Fibroblast of lung (primary cell): ENCODE data around the gene URB2. TPM values are rescaled to one million over a fixed set of nuclear protein-coding genes. Genes with fewer than 3 reads are reported as not detected.

Experiments
- DNase-seq, 2 donors: peaks; one replicate each; pipeline versions ENCODE4 v3.0.0 to v3.0.0-alpha.2; 2010; ENCODE audit warnings: low read depth in 2 of 2
- H2AFZ ChIP-seq: 2 replicates; pipeline ENCODE4 v1.5.1; 2012; ENCODE audit warnings: low read length, control low read depth, inconsistent platforms
- H3K27ac ChIP-seq: 2 replicates; pipeline ENCODE4 v1.5.1; 2011; ENCODE audit warnings: low read length, control low read depth; ENCODE audit not compliant: insufficient read depth
- H3K27me3 ChIP-seq: 2 replicates; pipeline ENCODE4 v1.5.1; 2011; ENCODE audit warnings: mild to moderate bottlenecking, low read length; ENCODE audit not compliant: control insufficient read depth, insufficient read depth
- H3K36me3 ChIP-seq: 2 replicates; pipeline ENCODE4 v1.5.1; 2011; ENCODE audit warnings: low read length; ENCODE audit not compliant: control insufficient read depth, insufficient read depth
- H3K4me1 ChIP-seq: 2 replicates; pipeline ENCODE4 v1.5.1; 2011; ENCODE audit warnings: low read length; ENCODE audit not compliant: control insufficient read depth, insufficient read depth; ENCODE audit errors: extremely low read depth
- H3K4me2 ChIP-seq: 2 replicates; pipeline ENCODE4 v1.5.1; 2011; ENCODE audit warnings: low read length, control low read depth; ENCODE audit not compliant: insufficient read depth; ENCODE audit errors: extremely low read depth
- H3K4me3 ChIP-seq, 4 experiments: fragments of 200-600 bp in 1 of 4; sonication (generic) in 1 of 4; replicated peaks in 1 of 4; 2 replicates each; pipeline ENCODE4 v1.5.1; 2011 to 2016; ENCODE audit warnings: low read length in 4 of 4, low read depth in 3 of 4, mild to moderate bottlenecking in 3 of 4, control low read depth in 2 of 4, inconsistent platforms in 1 of 4, mixed read lengths in 1 of 4; ENCODE audit not compliant: insufficient read depth in 1 of 4; ENCODE audit errors: control extremely low read depth in 1 of 4
- H3K79me2 ChIP-seq: 2 replicates; pipeline ENCODE4 v1.5.1; 2012; ENCODE audit warnings: mild to moderate bottlenecking, low read length, inconsistent platforms; ENCODE audit not compliant: control insufficient read depth, insufficient read depth
- H3K9ac ChIP-seq: 2 replicates; pipeline ENCODE4 v1.5.1; 2011; ENCODE audit warnings: mild to moderate bottlenecking, low read length, control low read depth; ENCODE audit not compliant: insufficient read depth
- H3K9me3 ChIP-seq: 2 replicates; pipeline ENCODE4 v1.5.1; 2012; ENCODE audit warnings: low read depth, low read length; ENCODE audit not compliant: control insufficient read depth, insufficient read depth
- H4K20me1 ChIP-seq: 2 replicates; pipeline ENCODE4 v1.5.1; 2011; ENCODE audit warnings: low read length; ENCODE audit not compliant: control insufficient read depth, insufficient read depth; ENCODE audit errors: extremely low read depth
- EZH2 ChIP-seq: IDR thresholded peaks from 2 replicates; pipeline ENCODE4 v1.5.1; 2012; ENCODE audit warnings: low read length, control low read depth, mild to moderate bottlenecking; ENCODE audit errors: missing control alignments
- polyA plus RNA-seq, 2 donors: library from polyadenylated mRNA; depleted of rRNA in 1 of 2; stranded (reverse) in 1 of 2; unstranded in 1 of 2; fragments of >200 nt; gene quantifications; 2 replicates each; pipeline ENCODE4 v1.2.1, GENCODE V29; 2011 to 2012; ENCODE audit warnings: missing spikeins in 1 of 2
- total RNA-seq: library from RNA; depleted of rRNA; stranded (reverse); fragments of >200 nt; gene quantifications from 2 replicates; pipeline ENCODE4 v1.2.1, GENCODE V29; 2014
- TF ChIP-seq, protein P1 (sequence below), 2 donors: IDR thresholded peaks in 1 of 2; conservative IDR thresholded peaks in 1 of 2; 1 replicate in 1 of 2; 2 replicates in 1 of 2; pipeline ENCODE4 v1.5.1; 2011 to 2012; ENCODE audit warnings: low read length in 2 of 2, control low read depth in 1 of 2, inconsistent platforms in 1 of 2, low read depth in 1 of 2, mild to moderate bottlenecking in 1 of 2

URB2 gene
- total and polyA plus RNA-seq, 2 donors (not counting 1 experiment from before 2014, with no cell fraction given) = 5.2 to 8.8 TPM

DNA sequence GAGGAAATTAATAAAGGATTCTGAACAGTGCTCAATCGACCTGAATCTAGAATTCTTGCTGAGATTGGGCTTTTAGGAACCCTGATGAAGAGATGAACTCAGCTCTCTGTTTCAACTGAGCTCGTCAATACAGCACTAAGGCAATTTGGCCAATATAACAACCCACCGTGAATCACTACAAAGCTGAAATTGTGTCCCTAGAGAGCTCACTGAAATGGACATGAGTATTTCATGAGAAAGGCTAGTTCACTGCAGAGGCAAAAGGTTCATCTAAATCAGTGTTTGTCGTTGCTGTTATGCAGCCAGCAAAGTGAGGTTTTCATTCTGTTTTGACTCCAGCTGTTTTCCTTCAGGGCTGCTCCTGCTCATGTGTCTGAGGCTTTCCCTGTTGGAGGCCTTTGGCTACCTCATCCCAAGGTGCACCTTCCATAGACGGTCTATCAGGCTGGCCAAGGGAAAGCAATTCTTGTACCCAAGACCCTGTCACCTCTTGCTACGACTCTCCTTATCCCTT lies 83.5 kb downstream of the URB2 start:
- Histone ChIP-seq H3K36me3 (no peaks in the 10 kb centered on the region), H3K9ac (no peak overlapping the region), H3K4me2 (no peak overlapping the region), H3K27me3 (no peaks in the 10 kb centered on the region), H3K27ac (no peak overlapping the region), H3K79me2 (no peaks in the 10 kb centered on the region), H4K20me1 (no peaks in the 10 kb centered on the region), H3K9me3 (no peaks in the 10 kb centered on the region), H2AFZ (no peak overlapping the region), H3K4me1 (no peaks in the 10 kb centered on the region), H3K4me3 (no peak overlapping the region)
- TF ChIP-seq EZH2 = no peak
- TF ChIP-seq, protein P1, sequence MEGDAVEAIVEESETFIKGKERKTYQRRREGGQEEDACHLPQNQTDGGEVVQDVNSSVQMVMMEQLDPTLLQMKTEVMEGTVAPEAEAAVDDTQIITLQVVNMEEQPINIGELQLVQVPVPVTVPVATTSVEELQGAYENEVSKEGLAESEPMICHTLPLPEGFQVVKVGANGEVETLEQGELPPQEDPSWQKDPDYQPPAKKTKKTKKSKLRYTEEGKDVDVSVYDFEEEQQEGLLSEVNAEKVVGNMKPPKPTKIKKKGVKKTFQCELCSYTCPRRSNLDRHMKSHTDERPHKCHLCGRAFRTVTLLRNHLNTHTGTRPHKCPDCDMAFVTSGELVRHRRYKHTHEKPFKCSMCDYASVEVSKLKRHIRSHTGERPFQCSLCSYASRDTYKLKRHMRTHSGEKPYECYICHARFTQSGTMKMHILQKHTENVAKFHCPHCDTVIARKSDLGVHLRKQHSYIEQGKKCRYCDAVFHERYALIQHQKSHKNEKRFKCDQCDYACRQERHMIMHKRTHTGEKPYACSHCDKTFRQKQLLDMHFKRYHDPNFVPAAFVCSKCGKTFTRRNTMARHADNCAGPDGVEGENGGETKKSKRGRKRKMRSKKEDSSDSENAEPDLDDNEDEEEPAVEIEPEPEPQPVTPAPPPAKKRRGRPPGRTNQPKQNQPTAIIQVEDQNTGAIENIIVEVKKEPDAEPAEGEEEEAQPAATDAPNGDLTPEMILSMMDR (conservative IDR thresholded peaks at IDR 0.05 in 1 of 2, IDR thresholded peaks at IDR 0.05 in 1 of 2; ENCODE audit: low read depth in 1 of 2, low read length in 2 of 2) = no peak
- no peak for DNase-seq

Other genes with a start within 250 kb of the URB2 start
- gene ACTA1, start 192.2 kb upstream of the URB2 start, total RNA-seq = not detected in 2 replicates
- gene ACTA1, start 192.2 kb upstream of the URB2 start, polyA plus RNA-seq = 0.06 TPM in 1 of 2 replicates, not detected in the other
- gene NUP133, start 117.9 kb upstream of the URB2 start, total RNA-seq = 31.9 and 35.2 TPM in 2 replicates
- 18.0 and 20.8 TPM in 2 replicates for gene NUP133, start 117.9 kb upstream of the URB2 start, polyA plus RNA-seq
- 11.3 and 14.9 TPM in 2 replicates for gene ABCB10, start 67.5 kb upstream of the URB2 start, total RNA-seq
- gene ABCB10, start 67.5 kb upstream of the URB2 start, polyA plus RNA-seq = 11.0 and 11.3 TPM in 2 replicates
- gene TAF5L, start 125 bp upstream of the URB2 start, total RNA-seq = 13.6 and 17.3 TPM in 2 replicates
- 18.6 and 23.7 TPM in 2 replicates for gene TAF5L, start 125 bp upstream of the URB2 start, polyA plus RNA-seq